Upper lobe of right lung (tissue), 1 donor: ENCODE results near the gene BCAR3. TPM values are rescaled to one million over a fixed set of nuclear protein-coding genes. Genes with fewer than 3 reads are reported as not detected.

Source experiments
- ATAC-seq: fragments of 200-7000 bp; cut with Tn5 transposase; one replicate; pipeline ENCODE4 v1.9.1; 2020; ENCODE audit warnings: mild to moderate bottlenecking, moderate library complexity
- DNase-seq: peaks from one replicate; pipeline ENCODE4 v3.0.0-alpha.2; 2020
- H3K27ac ChIP-seq: fragments of 200-600 bp; one replicate; pipeline ENCODE4 v1.8.0; 2022
- H3K27me3 ChIP-seq: fragments of 200-600 bp; one replicate; pipeline ENCODE4 v1.8.0; 2022; ENCODE audit warnings: mild to moderate bottlenecking
- H3K36me3 ChIP-seq: fragments of 200-600 bp; one replicate; pipeline ENCODE4 v1.8.0; 2022
- H3K4me1 ChIP-seq: fragments of 200-600 bp; one replicate; pipeline ENCODE4 v1.8.0; 2022
- H3K4me3 ChIP-seq: fragments of 200-600 bp; one replicate; pipeline ENCODE4 v1.8.0; 2022; ENCODE audit warnings: mild to moderate bottlenecking
- H3K9me3 ChIP-seq: fragments of 200-600 bp; one replicate; pipeline ENCODE4 v1.8.0; 2022
- intact Hi-C: fragments of 100-400 bp; cut with DNase I; formaldehyde crosslinking; loops from one replicate; pipeline ENCODE4 v1.11.0; 2022
- total RNA-seq: library from RNA; stranded (reverse); fragmentation: NEBNext Ultra II Directional; extraction: Animal tissue kit (Norgen Biotek cat#: 25700); gene quantifications from one replicate; pipeline ENCODE4 v1.2.1, GENCODE V29; 2021
- TF ChIP-seq, protein P1 (sequence below): fragments of 200-600 bp; IDR thresholded peaks from one replicate; pipeline ENCODE4 v1.8.0; 2022; ENCODE audit warnings: antibody characterized with exemption
- donor health status: DM: no; HTN: yes; CAD: no; lungs with severe emphysema.

The BCAR3 gene
- total RNA-seq, 1 donor from 2014 or later = 23.5 TPM

- H3K4me3 ChIP-seq = no peak overlapping the region
- H3K36me3 ChIP-seq = peaks cover 65% of the 10 kb centered on the region
- H3K4me1 ChIP-seq = peaks cover 18% of the 10 kb centered on the region
- peak overlapping the region; percentile 60 for H3K27ac ChIP-seq
- no peaks in the 10 kb centered on the region for H3K9me3 ChIP-seq
- intact Hi-C loops = no loop called here
- TF ChIP-seq, protein P1, sequence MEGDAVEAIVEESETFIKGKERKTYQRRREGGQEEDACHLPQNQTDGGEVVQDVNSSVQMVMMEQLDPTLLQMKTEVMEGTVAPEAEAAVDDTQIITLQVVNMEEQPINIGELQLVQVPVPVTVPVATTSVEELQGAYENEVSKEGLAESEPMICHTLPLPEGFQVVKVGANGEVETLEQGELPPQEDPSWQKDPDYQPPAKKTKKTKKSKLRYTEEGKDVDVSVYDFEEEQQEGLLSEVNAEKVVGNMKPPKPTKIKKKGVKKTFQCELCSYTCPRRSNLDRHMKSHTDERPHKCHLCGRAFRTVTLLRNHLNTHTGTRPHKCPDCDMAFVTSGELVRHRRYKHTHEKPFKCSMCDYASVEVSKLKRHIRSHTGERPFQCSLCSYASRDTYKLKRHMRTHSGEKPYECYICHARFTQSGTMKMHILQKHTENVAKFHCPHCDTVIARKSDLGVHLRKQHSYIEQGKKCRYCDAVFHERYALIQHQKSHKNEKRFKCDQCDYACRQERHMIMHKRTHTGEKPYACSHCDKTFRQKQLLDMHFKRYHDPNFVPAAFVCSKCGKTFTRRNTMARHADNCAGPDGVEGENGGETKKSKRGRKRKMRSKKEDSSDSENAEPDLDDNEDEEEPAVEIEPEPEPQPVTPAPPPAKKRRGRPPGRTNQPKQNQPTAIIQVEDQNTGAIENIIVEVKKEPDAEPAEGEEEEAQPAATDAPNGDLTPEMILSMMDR = no peak
- DNase-seq = no peak
- ATAC-seq = peak; percentile 4
- H3K27me3 ChIP-seq = no peaks in the 10 kb centered on the region
Observed at GRCh38 chr1:93578911-93579825, 102.5 kb downstream of the BCAR3 start.

GRCh38 chr1:93578433-93578830 is 103.2 kb downstream of the BCAR3 start:
- Histone ChIP-seq H3K9me3 (no peaks in the 10 kb centered on the region), H3K27me3 (no peaks in the 10 kb centered on the region), H3K36me3 (peaks cover 63% of the 10 kb centered on the region), H3K4me3 (no peak overlapping the region), H3K4me1 (peaks cover 11% of the 10 kb centered on the region), H3K27ac (no peak overlapping the region)
- DNase-seq = no peak
- no peak for ATAC-seq
- TF ChIP-seq, protein P1 = no peak
- intact Hi-C loops = no loop called here

- Histone ChIP-seq H3K36me3 (peaks cover 59% of the 10 kb centered on the region), H3K9me3 (no peaks in the 10 kb centered on the region), H3K4me1 (peaks cover 10% of the 10 kb centered on the region), H3K4me3 (no peak overlapping the region), H3K27ac (no peak overlapping the region), H3K27me3 (no peaks in the 10 kb centered on the region)
- TF ChIP-seq, protein P1 = no peak
- ATAC-seq (no peak), DNase-seq (no peak)
- intact Hi-C loops = no loop called here
Observed at GRCh38 chr1:93577536-93578432, 103.9 kb downstream of the BCAR3 start.

GRCh38 chr1:93576746-93577145 is 104.9 kb downstream of the BCAR3 start:
- ATAC-seq = no peak
- H3K4me3 ChIP-seq = no peak overlapping the region

GRCh38 chr1:93576346-93576745 is 105.3 kb downstream of the BCAR3 start:
- Histone ChIP-seq H3K27ac (no peak overlapping the region), H3K4me3 (no peak overlapping the region), H3K27me3 (no peaks in the 10 kb centered on the region), H3K4me1 (peaks cover 10% of the 10 kb centered on the region), H3K36me3 (peaks cover 57% of the 10 kb centered on the region), H3K9me3 (no peaks in the 10 kb centered on the region)
- TF ChIP-seq, protein P1 = no peak
- ATAC-seq = no peak
- intact Hi-C loops = no loop called here
- no peak for DNase-seq

More at GRCh38 chr1:93576746-93577145, 104.9 kb downstream of the BCAR3 start:
- intact Hi-C loops = no loop called here
- Histone ChIP-seq H3K27me3 (no peaks in the 10 kb centered on the region), H3K36me3 (peaks cover 57% of the 10 kb centered on the region), H3K4me1 (peaks cover 10% of the 10 kb centered on the region), H3K27ac (no peak overlapping the region), H3K9me3 (no peaks in the 10 kb centered on the region)
- TF ChIP-seq, protein P1 = no peak
- no peak for DNase-seq
